Activated T-helper 1 cell treated with anti-CD3 and anti-CD28 coated beads, Interleukin-12 subunit alpha, Interleukin-12 subunit beta, Interleukin-2, Interleukin-4 antibody, amounts not matched to agents 30 ng/mL and 10 ng/mL and 1 ng/mL, durations not matched to agents 14 hours and 24 hours and 36 hours (primary cell): ENCODE measurements around the gene CENPN. TPM values are rescaled to one million over a fixed set of nuclear protein-coding genes. Genes with fewer than 3 reads are reported as not detected.
A peak's percentile ranks its signal among the peaks of the same experiment; 100 is the strongest.

ENCODE experiments used
- DNase-seq: peaks from one replicate; pipeline ENCODE4 v3.0.0; 2021; ENCODE audit warnings: low spot score
- H3K27ac Mint-ChIP-seq: one replicate; pipeline ENCODE4 v1.8.0; 2021; ENCODE audit warnings: mild to moderate bottlenecking, mixed read lengths
- H3K27me3 Mint-ChIP-seq: one replicate; pipeline ENCODE4 v1.8.0; 2022; ENCODE audit warnings: mild to moderate bottlenecking, moderate library complexity, mixed read lengths; ENCODE audit not compliant: insufficient read depth
- H3K36me3 Mint-ChIP-seq: one replicate; pipeline ENCODE4 v1.8.0; 2021; ENCODE audit warnings: low read depth, mixed read lengths
- H3K4me1 Mint-ChIP-seq: one replicate; pipeline ENCODE4 v1.8.0; 2021; ENCODE audit warnings: low read depth, mixed read lengths
- H3K4me3 Mint-ChIP-seq: one replicate; pipeline ENCODE4 v1.8.0; 2021; ENCODE audit warnings: mild to moderate bottlenecking, moderate library complexity, mixed read lengths
- H3K9me3 Mint-ChIP-seq: one replicate; pipeline ENCODE4 v1.8.0; 2021; ENCODE audit warnings: mixed read lengths
- intact Hi-C: fragments of 100-400 bp; cut with micrococcal nuclease; formaldehyde crosslinking; loops from one replicate; pipeline ENCODE4 v1.15.1; 2024
- total RNA-seq: library from RNA; stranded (reverse); gene quantifications from 2 replicates; pipeline ENCODE4 v1.2.3, GENCODE V29; 2022

CENPN gene
- total RNA-seq, 1 donor from 2014 or later, result 65.6 TPM

- DNase-seq, result no peak
- Mint-ChIP-seq H3K27me3 (no peaks in the 10 kb centered on the region), H3K9me3 (no peaks in the 10 kb centered on the region), H3K36me3 (peaks cover 42% of the 10 kb centered on the region), H3K4me1 (peaks cover 10% of the 10 kb centered on the region), H3K4me3 (no peak overlapping the region), H3K27ac (no peak overlapping the region)
- intact Hi-C loops, result no loop called here
Measured at GRCh38 chr16:81042821-81043220, 35.8 kb downstream of the CENPN start.

- Mint-ChIP-seq H3K27ac (no peak overlapping the region), H3K9me3 (peaks cover 21% of the 10 kb centered on the region), H3K4me1 (no peaks in the 10 kb centered on the region), H3K27me3 (peaks cover 2% of the 10 kb centered on the region), H3K4me3 (no peak overlapping the region), H3K36me3 (peaks cover under 1% of the 10 kb centered on the region)
- intact Hi-C loops, result no loop called here
- DNase-seq, result no peak
Measured at GRCh38 chr16:81053761-81054160, 46.7 kb downstream of the CENPN start.

- intact Hi-C loops, result no loop called here
- no peaks in the 10 kb centered on the region for H3K9me3 Mint-ChIP-seq
- H3K4me1 Mint-ChIP-seq, result no peaks in the 10 kb centered on the region
- H3K4me3 Mint-ChIP-seq, result no peak overlapping the region
- H3K27me3 Mint-ChIP-seq, result no peaks in the 10 kb centered on the region
- H3K27ac Mint-ChIP-seq, result no peak overlapping the region
- no peak for DNase-seq
- no peaks in the 10 kb centered on the region for H3K36me3 Mint-ChIP-seq
Measured at GRCh38 chr16:81060576-81061306, 53.7 kb downstream of the CENPN start.

GRCh38 chr16:81061307-81061640, 54.3 kb downstream of the CENPN start:
- no peaks in the 10 kb centered on the region for H3K36me3 Mint-ChIP-seq

GRCh38 chr16:81061871-81062608, 55.0 kb downstream of the CENPN start:
- no peaks in the 10 kb centered on the region for H3K27me3 Mint-ChIP-seq
- H3K4me3 Mint-ChIP-seq, result no peak overlapping the region
- no peaks in the 10 kb centered on the region for H3K4me1 Mint-ChIP-seq
- H3K36me3 Mint-ChIP-seq, result no peaks in the 10 kb centered on the region
- no peak for DNase-seq
- H3K27ac Mint-ChIP-seq, result no peak overlapping the region
- no peaks in the 10 kb centered on the region for H3K9me3 Mint-ChIP-seq
- intact Hi-C loops, result no loop called here

More at GRCh38 chr16:81061307-81061640, 54.3 kb downstream of the CENPN start:
- Mint-ChIP-seq H3K9me3 (no peaks in the 10 kb centered on the region), H3K4me1 (no peaks in the 10 kb centered on the region), H3K27ac (no peak overlapping the region), H3K4me3 (no peak overlapping the region), H3K27me3 (no peaks in the 10 kb centered on the region)
- intact Hi-C loops, result no loop called here
- no peak for DNase-seq

GRCh38 chr16:81066681-81067080, 59.7 kb downstream of the CENPN start:
- Mint-ChIP-seq H3K27me3 (peaks cover 3% of the 10 kb centered on the region), H3K27ac (no peak overlapping the region), H3K4me3 (no peak overlapping the region), H3K9me3 (no peaks in the 10 kb centered on the region), H3K36me3 (no peaks in the 10 kb centered on the region), H3K4me1 (no peaks in the 10 kb centered on the region)
- no peak for DNase-seq
- intact Hi-C loops, result no loop called here

GRCh38 chr16:81067166-81067565, 60.2 kb downstream of the CENPN start:
- H3K36me3 Mint-ChIP-seq, result no peaks in the 10 kb centered on the region
- no peak overlapping the region for H3K27ac Mint-ChIP-seq
- H3K27me3 Mint-ChIP-seq, result peaks cover 3% of the 10 kb centered on the region
- H3K4me1 Mint-ChIP-seq, result no peaks in the 10 kb centered on the region
- intact Hi-C loops, result no loop called here
- no peak overlapping the region for H3K4me3 Mint-ChIP-seq
- no peaks in the 10 kb centered on the region for H3K9me3 Mint-ChIP-seq
- no peak for DNase-seq

GRCh38 chr16:81069063-81069462, 62.0 kb downstream of the CENPN start:
- DNase-seq, result no peak
- no peaks in the 10 kb centered on the region for H3K36me3 Mint-ChIP-seq
- H3K4me1 Mint-ChIP-seq, result no peaks in the 10 kb centered on the region
- no peaks in the 10 kb centered on the region for H3K9me3 Mint-ChIP-seq
- no peak overlapping the region for H3K4me3 Mint-ChIP-seq
- H3K27ac Mint-ChIP-seq, result no peak overlapping the region
- H3K27me3 Mint-ChIP-seq, result peaks cover 5% of the 10 kb centered on the region
- intact Hi-C loops, result no loop called here

GRCh38 chr16:81070979-81071378, 64.0 kb downstream of the CENPN start:
- Mint-ChIP-seq H3K9me3 (no peaks in the 10 kb centered on the region), H3K4me1 (no peaks in the 10 kb centered on the region), H3K36me3 (no peaks in the 10 kb centered on the region), H3K27me3 (peaks cover 5% of the 10 kb centered on the region), H3K27ac (no peak overlapping the region), H3K4me3 (no peak overlapping the region)
- DNase-seq, result no peak
- intact Hi-C loops, result loop anchor here (10.0 kb wide), 1 partner anchor 1104 kb away; the partner anchor contains the start of gene MPHOSPH6

GRCh38 chr16:81071805-81072204, 64.8 kb downstream of the CENPN start:
- H3K27ac Mint-ChIP-seq, result no peak overlapping the region

GRCh38 chr16:81073560-81074330, 66.7 kb downstream of the CENPN start:
- Mint-ChIP-seq H3K27ac (no peak overlapping the region), H3K9me3 (no peaks in the 10 kb centered on the region), H3K4me3 (no peak overlapping the region), H3K4me1 (no peaks in the 10 kb centered on the region), H3K36me3 (no peaks in the 10 kb centered on the region), H3K27me3 (peaks cover 5% of the 10 kb centered on the region)
- intact Hi-C loops, result loop anchor here (10.0 kb wide), 1 partner anchor 1101 kb away; the partner anchor contains the start of gene MPHOSPH6
- no peak for DNase-seq

More at GRCh38 chr16:81071805-81072204, 64.8 kb downstream of the CENPN start:
- no peak overlapping the region for H3K4me3 Mint-ChIP-seq
- no peaks in the 10 kb centered on the region for H3K4me1 Mint-ChIP-seq
- no peak for DNase-seq
- intact Hi-C loops, result loop anchor here (10.0 kb wide), 1 partner anchor 1103 kb away; the partner anchor contains the start of gene MPHOSPH6
- H3K27me3 Mint-ChIP-seq, result peaks cover 5% of the 10 kb centered on the region
- no peaks in the 10 kb centered on the region for H3K9me3 Mint-ChIP-seq
- no peaks in the 10 kb centered on the region for H3K36me3 Mint-ChIP-seq

- H3K4me1 Mint-ChIP-seq, result no peaks in the 10 kb centered on the region
- H3K9me3 Mint-ChIP-seq, result no peaks in the 10 kb centered on the region
- H3K27ac Mint-ChIP-seq, result no peak overlapping the region
- no peak overlapping the region for H3K4me3 Mint-ChIP-seq
- H3K27me3 Mint-ChIP-seq, result peaks cover 3% of the 10 kb centered on the region
- DNase-seq, result peak; percentile 87
- H3K36me3 Mint-ChIP-seq, result no peaks in the 10 kb centered on the region
- intact Hi-C loops, result loop anchor here (1.0 to 10.0 kb wide), 10 partner anchors 20 to 1304 kb away; partner anchors contain the start of genes ATMIN, CENPN, CMIP and DYNLRB2
Measured at GRCh38 chr16:81076566-81077075, 69.6 kb downstream of the CENPN start.
